GM19463 (cell line): ENCODE measurements around the gene AP4B1.
"Not testable (repeated sequence)": the region's sequence is repeated elsewhere in the genome, so short reads cannot be mapped to it uniquely, and the experiment has no call there.

Experiments
- ATAC-seq: cut with Tn5 transposase; IDR thresholded peaks from one replicate; pipeline ENCODE4 v1.9.1; 2021; ENCODE audit warnings: mild to moderate bottlenecking, moderate library complexity; ENCODE audit not compliant: unreplicated experiment

Gene AP4B1

DNA sequence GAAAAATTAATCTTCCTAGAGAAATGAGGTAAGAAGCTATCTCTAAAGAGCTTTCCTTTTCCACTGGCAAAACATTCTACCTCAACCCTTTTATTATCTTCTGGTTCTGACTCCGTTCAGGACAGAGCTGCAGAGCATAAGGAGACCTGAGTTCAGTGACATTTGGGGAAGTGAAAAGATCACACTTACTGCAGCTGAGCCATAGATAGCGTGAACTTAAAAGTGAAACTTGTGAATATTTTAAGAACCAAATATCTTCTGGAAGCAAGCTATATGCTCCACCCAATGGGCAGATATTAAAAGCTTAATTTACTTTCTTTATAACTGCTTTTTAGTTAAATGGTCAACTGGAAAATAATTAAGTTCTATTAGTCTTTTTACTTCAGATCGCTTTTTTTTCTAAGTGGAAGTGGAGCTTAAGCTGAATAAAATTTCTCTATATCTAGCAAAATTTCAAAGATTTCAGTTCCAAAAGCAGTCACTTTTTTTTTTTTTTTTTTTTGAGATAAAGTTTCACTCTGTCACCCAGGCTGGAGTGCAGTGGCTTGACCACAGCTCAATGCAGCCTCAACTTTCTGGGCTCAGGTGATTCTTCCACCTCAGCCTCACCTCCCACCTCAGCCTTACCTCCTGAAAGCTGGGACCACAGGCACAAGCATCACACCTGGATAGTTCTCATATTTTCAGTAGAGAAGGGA, 45.0 kb downstream of the AP4B1 start:
- peak; percentile 86 for ATAC-seq

GRCh38 chr1:113858982-113859381, 45.6 kb downstream of the AP4B1 start:
- ATAC-seq: no peak

DNA sequence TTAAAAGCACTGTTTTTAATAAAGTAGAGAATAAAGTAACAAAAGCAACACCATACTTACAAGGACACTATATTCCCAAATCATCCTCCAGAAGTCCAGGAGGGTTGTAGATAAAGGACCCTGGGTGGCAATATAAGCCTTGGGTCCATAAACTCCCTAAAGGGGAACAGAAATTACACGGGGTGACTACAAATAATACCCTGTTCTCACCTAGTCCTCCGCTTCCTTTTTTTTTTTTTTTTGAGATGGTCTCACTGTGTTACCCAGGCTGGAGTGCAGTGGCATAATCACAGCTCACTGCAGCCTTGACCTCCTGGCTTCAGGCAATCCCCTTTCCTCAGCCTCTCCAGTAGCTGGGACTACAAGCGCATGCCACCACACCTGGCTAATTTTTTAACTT, 46.2 kb downstream of the AP4B1 start:
- ATAC-seq: peak; percentile 35

DNA sequence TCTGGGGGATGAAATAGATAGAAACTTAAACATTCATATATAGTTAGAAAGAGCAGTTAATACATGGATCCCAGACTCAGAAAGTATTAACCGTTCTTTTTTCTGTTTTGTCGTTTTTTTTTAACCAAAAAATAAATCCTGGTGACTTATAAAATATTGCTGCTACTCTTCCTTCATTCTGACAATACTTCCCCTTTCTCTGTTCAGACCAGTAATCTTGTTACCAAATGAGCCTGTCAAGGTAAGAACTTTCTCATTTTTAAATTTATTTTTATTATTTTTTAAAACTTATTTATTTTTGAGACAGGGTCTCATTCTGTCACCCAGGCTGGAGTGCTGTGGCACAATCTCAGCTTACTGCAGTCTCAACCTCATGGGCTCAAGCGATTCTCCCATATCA, 46.8 kb downstream of the AP4B1 start:
- ATAC-seq: no peak

DNA sequence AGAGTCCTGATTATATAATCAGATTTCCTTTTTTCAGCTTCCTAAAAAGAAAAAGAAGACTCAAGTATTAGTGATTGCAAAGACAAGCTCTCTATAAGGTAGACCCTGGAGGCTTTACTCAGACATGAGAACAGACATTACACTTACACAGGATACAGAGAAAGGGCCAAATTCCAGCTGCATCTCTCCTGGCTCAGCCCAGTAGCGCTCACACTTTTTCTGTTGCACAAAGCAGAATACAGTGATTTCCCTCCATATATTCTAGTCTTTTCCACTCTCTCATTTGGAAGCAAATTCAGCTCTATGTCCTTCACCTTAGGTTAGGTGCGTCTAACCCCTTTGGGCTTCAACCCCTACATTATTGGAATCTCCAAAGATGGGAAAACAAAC, 48.2 kb downstream of the AP4B1 start:
- ATAC-seq: no peak

GRCh38 chr1:113855630-113856400, 48.8 kb downstream of the AP4B1 start:
- no peak for ATAC-seq

- no peak for ATAC-seq
These were observed 50.4 kb downstream of the AP4B1 start for GRCh38 chr1:113854234-113854633.

- ATAC-seq: not testable (repeated sequence)
These were observed 51.9 kb downstream of the AP4B1 start for GRCh38 chr1:113852694-113853093.

DNA sequence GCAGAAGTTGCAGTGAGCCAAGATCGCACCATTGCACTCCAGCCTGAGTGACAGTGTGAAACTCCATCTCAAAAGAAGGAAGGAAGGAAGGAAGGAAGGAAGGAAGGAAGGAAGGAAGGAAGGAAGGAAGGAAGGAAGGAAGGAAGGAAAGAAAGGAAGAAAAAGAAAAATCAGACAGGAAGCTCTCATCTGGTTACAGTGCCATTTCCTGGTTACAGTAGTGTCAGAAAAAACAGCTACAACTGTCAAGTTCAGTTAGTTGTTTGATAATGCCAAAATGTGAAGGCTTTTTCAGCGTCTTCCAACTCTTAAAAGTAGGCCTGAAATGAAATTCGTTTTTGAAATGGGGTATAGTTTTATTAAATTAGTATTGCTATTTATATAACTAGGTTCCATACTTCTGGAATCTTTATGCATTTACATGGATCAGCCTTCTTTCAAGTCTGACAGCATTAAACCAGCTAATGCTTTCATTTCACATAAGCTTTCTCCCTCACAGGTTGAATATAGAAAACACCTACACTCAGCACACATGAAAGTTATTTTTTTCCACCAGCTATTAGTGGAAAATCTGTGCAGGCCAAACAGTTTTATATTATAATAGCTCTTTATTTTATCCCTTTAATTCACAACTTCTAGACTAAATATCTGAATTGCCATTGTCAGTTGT, 54.3 kb downstream of the AP4B1 start:
- no peak for ATAC-seq

- ATAC-seq: no peak
These were observed 55.5 kb downstream of the AP4B1 start for GRCh38 chr1:113849072-113849471.

- ATAC-seq: no peak
These were observed 58.1 kb downstream of the AP4B1 start for GRCh38 chr1:113846391-113847035.
